Measurements from ENCODE around the gene SLC22A6.

SLC22A6 gene

DNA sequence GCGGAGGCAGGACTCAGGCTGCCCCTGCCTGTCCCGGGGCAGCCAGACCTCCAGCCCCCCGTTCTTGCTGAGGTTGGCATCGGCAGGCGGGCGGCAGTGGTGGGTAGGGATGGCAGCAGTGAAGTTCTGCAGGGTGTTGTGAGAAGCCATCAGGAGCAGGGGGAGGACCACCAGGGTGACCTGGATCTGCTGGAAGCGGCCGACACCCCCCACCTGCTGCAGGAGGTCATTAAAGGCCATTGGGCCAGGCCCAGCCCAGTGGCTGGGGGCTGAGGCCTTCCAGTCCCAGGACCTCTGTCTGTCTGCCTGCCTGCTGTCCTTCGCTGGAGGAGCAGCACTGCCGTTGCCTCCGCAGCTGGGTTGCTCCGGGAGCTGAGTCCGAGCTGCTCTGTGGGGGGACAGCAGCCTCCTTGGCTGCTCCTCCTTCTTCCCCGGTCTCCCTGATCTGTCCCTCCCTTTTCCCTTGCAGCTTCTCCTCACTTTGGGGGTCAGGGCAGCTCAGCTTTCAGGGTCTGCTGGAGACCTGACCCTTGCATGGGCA lies at the start of gene SLC22A6:
TSS of gene SLC22A6 (minus strand) at position 517 of the 541 bp plus-strand sequence. CDS start at position 240, 277 bp downstream.
- no peaks in the 10 kb centered on the region for H3K36me3 Mint-ChIP-seq
- ATAC-seq (replicated peaks) (no peak), DNase-seq (no peak)
- peaks cover 19 to 22% of the 10 kb centered on the region in 2 donors for H3K27me3 Mint-ChIP-seq
- no peaks in the 10 kb centered on the region for H3K4me1 Mint-ChIP-seq
- no peak within 1 kb of the TSS for H3K4me3 Mint-ChIP-seq
- H3K9me3 Mint-ChIP-seq, result no peaks in the 10 kb centered on the region
- H3K27ac Mint-ChIP-seq, result no peak within 1 kb of the TSS

- Mint-ChIP-seq H3K27ac (no peak overlapping the region), H3K4me3 (no peak overlapping the region), H3K9me3 (no peaks in the 10 kb centered on the region), H3K27me3 (peaks cover 29 to 34% of the 10 kb centered on the region in 2 donors), H3K36me3 (no peaks in the 10 kb centered on the region), H3K4me1 (peaks cover 0 to 3% of the 10 kb centered on the region in 2 donors)
- ATAC-seq (replicated peaks), result no peak
- no peak for DNase-seq
These were observed 47.7 kb upstream of the SLC22A6 start for GRCh38 chr11:63032457-63032856.

DNA sequence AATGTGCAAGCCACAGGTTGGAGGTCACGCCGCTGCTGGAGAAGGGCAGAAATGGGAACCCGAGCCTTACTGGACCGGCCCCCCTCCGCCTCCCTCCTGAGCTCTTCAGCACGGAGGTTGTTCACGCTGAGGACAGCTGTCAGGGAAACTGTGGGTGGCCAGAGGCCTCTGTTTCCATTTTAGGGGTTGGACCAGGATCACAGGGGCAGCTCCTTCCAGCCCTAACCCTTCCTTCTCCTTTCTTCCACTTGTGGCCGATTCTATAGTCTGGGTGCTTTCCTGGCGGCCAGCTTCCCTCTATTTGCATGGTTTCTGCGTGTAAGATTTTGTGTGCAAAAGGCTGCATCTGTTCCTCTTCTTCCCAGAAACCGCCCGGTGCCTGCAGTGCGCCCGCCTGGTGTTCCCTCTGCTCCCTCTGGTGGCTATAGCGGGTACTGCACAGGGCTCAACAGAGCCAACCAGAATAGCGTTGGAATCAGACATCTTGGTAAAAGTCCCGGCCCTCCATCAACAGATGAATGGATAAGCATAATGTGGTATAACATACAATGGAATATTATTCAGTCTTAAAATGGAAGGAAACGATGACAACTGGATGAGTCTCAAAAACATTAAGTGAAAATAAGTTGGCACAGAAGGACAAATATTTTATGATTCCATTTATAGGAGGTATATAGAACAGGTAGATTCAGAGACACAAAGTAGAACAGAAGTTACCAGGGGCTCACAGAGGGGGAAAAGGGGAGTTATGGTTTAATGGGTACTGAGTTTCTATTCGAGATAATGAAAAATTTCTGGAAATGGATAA lies 39.3 kb upstream of the SLC22A6 start:
- Mint-ChIP-seq H3K4me3 (no peak overlapping the region), H3K36me3 (no peaks in the 10 kb centered on the region), H3K4me1 (peaks cover 2 to 8% of the 10 kb centered on the region in 2 donors), H3K27me3 (peaks cover 19 to 38% of the 10 kb centered on the region in 2 donors), H3K27ac (no peak overlapping the region), H3K9me3 (no peaks in the 10 kb centered on the region)
- ATAC-seq (replicated peaks) (peak; percentile 90 to 91), DNase-seq (peak; percentile 64)

DNA sequence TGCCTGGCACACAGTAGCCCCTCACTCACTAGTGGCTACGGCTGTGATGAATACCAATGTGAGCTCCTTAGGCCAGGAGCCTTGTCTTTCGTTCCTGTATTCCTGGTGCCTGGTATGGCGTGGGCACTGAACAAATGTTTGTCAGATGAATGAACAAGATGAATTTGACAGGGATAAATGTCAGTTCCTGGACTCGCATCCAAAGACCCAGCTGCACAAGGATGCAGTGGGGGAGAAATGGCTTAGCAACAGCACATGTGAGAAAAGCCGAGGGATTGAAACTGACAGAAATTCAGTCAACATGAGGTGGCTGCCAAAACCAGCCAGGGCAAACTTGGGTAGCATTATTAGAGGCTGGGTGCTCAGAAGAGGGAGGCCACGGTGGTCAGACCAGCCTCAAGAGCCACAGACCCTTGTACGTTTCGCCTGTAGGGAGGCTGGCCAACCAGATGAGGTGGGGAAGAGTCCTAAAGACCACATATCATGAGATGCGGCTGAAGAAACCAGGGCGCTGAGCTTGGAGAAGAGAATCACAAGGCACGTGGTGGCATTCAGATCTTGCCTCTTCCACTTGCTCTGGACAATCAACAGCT lies 38.6 kb upstream of the SLC22A6 start:
- Mint-ChIP-seq H3K36me3 (no peaks in the 10 kb centered on the region), H3K4me3 (no peak overlapping the region), H3K9me3 (no peaks in the 10 kb centered on the region), H3K4me1 (peaks cover 2 to 8% of the 10 kb centered on the region in 2 donors), H3K27me3 (peaks cover 25 to 38% of the 10 kb centered on the region in 2 donors), H3K27ac (no peak overlapping the region)
- ATAC-seq (replicated peaks), result no peak
- no peak for DNase-seq

DNA sequence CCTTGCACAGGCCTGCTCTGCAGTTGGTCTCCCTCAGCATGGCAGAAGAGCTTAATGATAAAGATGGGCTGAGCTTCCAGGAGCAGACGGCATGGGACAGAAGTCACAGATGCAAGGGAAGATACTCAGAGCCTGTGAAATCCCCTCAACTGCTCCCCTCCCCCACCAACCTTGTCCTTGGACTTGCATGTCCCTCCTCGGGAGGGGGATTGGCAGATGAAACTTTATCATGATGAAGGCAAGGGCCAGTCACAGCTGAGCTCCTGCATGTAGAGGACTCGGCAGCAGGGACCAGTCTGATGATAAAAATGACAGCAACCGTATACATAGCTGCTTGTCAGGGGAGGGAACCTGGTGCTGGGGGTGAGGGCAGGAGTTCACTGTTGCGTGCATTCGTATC lies 37.7 kb upstream of the SLC22A6 start:
- Mint-ChIP-seq H3K27ac (no peak overlapping the region), H3K9me3 (no peaks in the 10 kb centered on the region), H3K4me1 (peaks cover 2 to 8% of the 10 kb centered on the region in 2 donors), H3K27me3 (peaks cover 32 to 39% of the 10 kb centered on the region in 2 donors), H3K36me3 (no peaks in the 10 kb centered on the region), H3K4me3 (no peak overlapping the region)
- DNase-seq (no peak), ATAC-seq (replicated peaks) (no peak)

DNA sequence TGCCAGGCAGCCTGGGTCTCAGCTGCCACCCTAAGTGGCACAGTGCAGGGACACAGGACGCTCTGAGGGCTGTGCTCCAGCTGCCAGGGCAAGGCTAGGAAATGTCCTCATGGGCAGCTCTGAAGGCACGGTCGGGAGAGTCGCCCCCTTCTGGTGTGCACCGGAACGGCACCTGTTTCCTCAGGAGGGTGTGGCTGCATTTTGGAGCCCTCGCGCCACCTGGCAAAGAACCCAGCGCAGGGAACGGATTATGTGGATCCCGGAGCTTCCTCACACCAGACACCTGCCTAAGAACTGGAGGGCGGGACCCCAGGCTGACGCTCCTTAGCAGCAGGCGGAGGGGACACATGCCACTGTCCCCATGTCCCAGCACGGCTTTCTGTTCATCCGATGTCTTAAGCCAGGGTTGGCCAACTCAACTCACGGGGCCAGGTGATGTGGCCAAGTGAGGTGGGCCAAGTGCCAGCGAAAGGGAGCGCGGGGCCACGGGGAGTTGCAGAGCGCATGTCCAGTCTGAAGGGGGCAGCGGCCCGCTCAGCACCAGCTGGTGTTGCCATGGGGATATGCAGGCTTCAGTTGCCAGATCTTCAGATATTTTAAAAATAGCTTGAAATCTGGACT lies 36.0 kb upstream of the SLC22A6 start:
- H3K9me3 Mint-ChIP-seq, result no peaks in the 10 kb centered on the region
- DNase-seq, result peak; percentile 13

DNA sequence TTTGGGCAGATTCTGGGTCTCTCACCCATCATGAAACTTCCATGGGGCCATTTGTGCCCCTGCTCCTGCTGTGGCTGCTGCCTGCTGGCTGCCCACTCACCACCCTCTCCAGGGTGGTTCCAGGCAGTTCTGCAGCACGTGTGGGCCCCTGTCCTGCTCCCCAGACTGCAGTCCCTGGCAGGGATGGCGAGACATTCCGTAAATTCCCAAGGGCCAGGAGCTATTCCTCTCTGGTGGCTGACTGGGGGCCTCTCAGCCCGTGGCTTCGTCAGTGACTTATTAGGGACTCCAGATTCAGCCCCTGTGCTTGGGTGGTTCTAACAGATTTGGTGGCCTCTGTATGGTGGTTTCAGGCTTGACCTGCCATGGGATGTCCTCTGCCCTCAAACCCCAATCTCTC lies 34.7 kb upstream of the SLC22A6 start:
- Mint-ChIP-seq H3K27me3 (peaks cover 38 to 46% of the 10 kb centered on the region in 2 donors), H3K36me3 (no peaks in the 10 kb centered on the region), H3K4me3 (no peak overlapping the region), H3K27ac (no peak overlapping the region), H3K9me3 (no peaks in the 10 kb centered on the region), H3K4me1 (peaks cover 2 to 8% of the 10 kb centered on the region in 2 donors)
- no peak for ATAC-seq (replicated peaks)
- no peak for DNase-seq

More for the DNA sequence above, 36.0 kb upstream of the SLC22A6 start:
- ATAC-seq (replicated peaks), result peak in 1 of 2 donors; percentile 35
- H3K4me1 Mint-ChIP-seq, result peaks cover 2 to 8% of the 10 kb centered on the region in 2 donors
- peaks cover 36 to 41% of the 10 kb centered on the region in 2 donors for H3K27me3 Mint-ChIP-seq
- no peak overlapping the region for H3K4me3 Mint-ChIP-seq
- no peak overlapping the region for H3K27ac Mint-ChIP-seq
- H3K36me3 Mint-ChIP-seq, result no peaks in the 10 kb centered on the region

DNA sequence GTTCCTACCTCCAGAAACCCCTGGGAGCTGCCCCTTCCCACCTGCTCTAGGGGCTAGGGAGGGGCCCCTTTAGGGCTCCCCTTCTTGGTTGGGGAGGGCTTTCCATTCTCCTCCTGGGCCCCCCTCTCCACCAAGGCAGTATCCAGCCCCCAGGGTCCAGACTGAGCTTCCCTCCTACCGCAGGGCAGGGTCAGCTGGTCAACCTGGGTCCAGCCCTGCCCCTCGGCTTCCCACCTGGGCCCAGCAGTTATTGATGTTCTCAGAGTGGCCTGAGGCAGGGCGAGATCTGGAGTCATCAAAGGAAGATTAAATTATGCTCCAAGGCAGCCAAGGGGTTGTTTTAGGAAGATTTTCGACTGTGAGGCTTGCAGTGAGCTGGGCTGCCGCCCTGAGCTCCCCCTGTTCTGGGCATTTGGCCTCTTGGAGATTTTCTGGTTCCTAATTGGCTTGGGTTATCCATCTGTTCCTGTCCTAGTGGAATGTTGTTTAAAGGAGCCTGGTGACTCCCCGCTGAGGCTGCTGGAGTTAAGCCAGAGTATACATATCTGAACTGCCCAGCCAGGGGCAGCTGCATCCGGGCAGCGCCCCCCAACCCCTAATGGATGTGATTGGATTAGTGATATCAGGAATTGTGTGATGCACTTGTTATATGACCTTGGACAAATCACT lies 32.7 kb upstream of the SLC22A6 start:
- Mint-ChIP-seq H3K27me3 (peaks cover 41 to 55% of the 10 kb centered on the region in 2 donors), H3K4me1 (no peaks in the 10 kb centered on the region), H3K4me3 (no peak overlapping the region), H3K36me3 (no peaks in the 10 kb centered on the region), H3K27ac (no peak overlapping the region), H3K9me3 (no peaks in the 10 kb centered on the region)
- DNase-seq (no peak), ATAC-seq (replicated peaks) (no peak)

DNA sequence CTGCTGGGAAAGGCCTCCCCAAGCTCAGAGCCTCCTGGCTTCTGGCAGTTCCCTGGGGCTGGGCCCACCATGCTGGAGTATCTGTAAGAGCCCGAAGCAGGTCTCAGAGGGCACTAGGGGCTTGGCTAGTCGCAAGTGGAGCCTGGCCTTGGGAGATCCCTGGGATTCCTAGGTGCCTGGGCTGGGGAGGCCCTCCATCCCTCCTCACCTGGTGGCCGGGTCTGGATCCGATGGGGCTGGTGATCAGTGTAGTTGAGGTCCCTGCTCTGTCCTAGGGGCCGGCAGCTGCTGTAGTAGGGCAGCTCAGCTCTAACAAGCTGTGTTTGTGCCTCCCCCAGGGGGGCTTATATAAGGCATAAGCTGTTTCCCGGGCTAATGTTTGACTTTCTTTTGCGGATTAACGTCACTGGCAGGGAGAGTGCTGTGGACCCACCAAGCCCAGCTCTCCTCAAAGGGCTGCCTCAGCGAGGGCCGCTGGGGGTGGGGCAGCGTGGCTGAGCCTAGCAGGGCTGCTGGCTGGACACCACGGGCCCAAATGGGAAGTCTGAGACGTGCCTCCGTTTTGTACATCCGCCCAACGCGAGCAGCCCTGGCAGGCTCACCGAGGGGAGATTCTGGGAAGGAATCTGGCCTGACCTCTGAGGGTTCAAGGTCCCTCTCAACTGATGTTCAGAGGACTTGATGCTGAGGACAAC lies 30.9 kb upstream of the SLC22A6 start, which contains the start of gene SLC22A8:
TSS of gene SLC22A8 (minus strand) at position 321 of the 695 bp plus-strand sequence. CDS start 883 bp downstream, outside the sequence.
- ATAC-seq (replicated peaks) (no peak), DNase-seq (no peak)
- H3K27ac Mint-ChIP-seq, result no peak within 1 kb of the TSS
- no peaks in the 10 kb centered on the region for H3K9me3 Mint-ChIP-seq
- H3K36me3 Mint-ChIP-seq, result no peaks in the 10 kb centered on the region
- peaks cover 33 to 50% of the 10 kb centered on the region in 2 donors for H3K27me3 Mint-ChIP-seq
- H3K4me3 Mint-ChIP-seq, result no peak within 1 kb of the TSS
- no peaks in the 10 kb centered on the region for H3K4me1 Mint-ChIP-seq

GRCh38 chr11:63014408-63015055 lies 29.8 kb upstream of the SLC22A6 start:
- DNase-seq (no peak), ATAC-seq (replicated peaks) (no peak)
- H3K27me3 Mint-ChIP-seq, result peaks cover 33 to 50% of the 10 kb centered on the region in 2 donors
- H3K4me3 Mint-ChIP-seq, result no peak overlapping the region
- H3K4me1 Mint-ChIP-seq, result no peaks in the 10 kb centered on the region
- H3K9me3 Mint-ChIP-seq, result no peaks in the 10 kb centered on the region
- H3K36me3 Mint-ChIP-seq, result no peaks in the 10 kb centered on the region
- H3K27ac Mint-ChIP-seq, result no peak overlapping the region

DNA sequence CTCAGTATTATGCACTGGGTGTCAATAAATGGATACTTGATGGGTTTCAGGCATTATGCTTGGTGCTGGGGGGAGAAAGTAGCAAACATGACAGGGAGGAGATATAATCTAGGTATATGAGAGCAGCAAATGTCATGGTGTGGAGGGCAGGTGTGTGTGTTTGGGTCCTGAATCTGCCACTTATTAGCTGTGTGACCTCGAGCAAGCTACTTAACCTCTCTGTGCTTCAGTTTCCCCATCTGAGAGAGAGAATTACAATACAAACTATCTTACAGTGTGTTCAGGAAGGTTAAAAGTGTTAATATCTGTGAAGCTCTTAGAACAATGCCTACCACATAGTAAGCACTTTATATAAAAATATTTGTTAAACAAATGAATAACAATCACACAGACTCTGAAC lies 28.1 kb upstream of the SLC22A6 start:
- DNase-seq, result no peak
- Mint-ChIP-seq H3K27ac (no peak overlapping the region), H3K4me3 (no peak overlapping the region), H3K4me1 (no peaks in the 10 kb centered on the region), H3K27me3 (peaks cover 22 to 46% of the 10 kb centered on the region in 2 donors), H3K9me3 (no peaks in the 10 kb centered on the region), H3K36me3 (no peaks in the 10 kb centered on the region)
- no peak for ATAC-seq (replicated peaks)

GRCh38 chr11:63012430-63012829 lies 27.7 kb upstream of the SLC22A6 start:
- DNase-seq (no peak), ATAC-seq (replicated peaks) (no peak)
- Mint-ChIP-seq H3K27me3 (peaks cover 20 to 46% of the 10 kb centered on the region in 2 donors), H3K9me3 (no peaks in the 10 kb centered on the region), H3K27ac (no peak overlapping the region), H3K4me3 (no peak overlapping the region), H3K4me1 (no peaks in the 10 kb centered on the region), H3K36me3 (no peaks in the 10 kb centered on the region)

- no peaks in the 10 kb centered on the region for H3K9me3 Mint-ChIP-seq
- no peak for ATAC-seq (replicated peaks)
- peaks cover 17 to 42% of the 10 kb centered on the region in 2 donors for H3K27me3 Mint-ChIP-seq
- H3K4me3 Mint-ChIP-seq, result no peak overlapping the region
- H3K4me1 Mint-ChIP-seq, result no peaks in the 10 kb centered on the region
- no peak for DNase-seq
- H3K36me3 Mint-ChIP-seq, result no peaks in the 10 kb centered on the region
- H3K27ac Mint-ChIP-seq, result no peak overlapping the region
These were observed 26.2 kb upstream of the SLC22A6 start for GRCh38 chr11:63010934-63011439.

Data from stimulated activated naive B cell treated with anti-CD40 and anti-IgM and Interleukin-4, amounts not matched to agents 10 μg/mL and 1 μg/mL and 100 μg/mL, for 72 hours (primary cell).